ENCODE results near the gene THRA. TPM values are rescaled to one million over a fixed set of nuclear protein-coding genes. Genes with fewer than 3 reads are reported as not detected.

Gene THRA
- total and polyA plus RNA-seq, 2 donors from 2014 or later: 40.8 to 63.9 TPM

DNA sequence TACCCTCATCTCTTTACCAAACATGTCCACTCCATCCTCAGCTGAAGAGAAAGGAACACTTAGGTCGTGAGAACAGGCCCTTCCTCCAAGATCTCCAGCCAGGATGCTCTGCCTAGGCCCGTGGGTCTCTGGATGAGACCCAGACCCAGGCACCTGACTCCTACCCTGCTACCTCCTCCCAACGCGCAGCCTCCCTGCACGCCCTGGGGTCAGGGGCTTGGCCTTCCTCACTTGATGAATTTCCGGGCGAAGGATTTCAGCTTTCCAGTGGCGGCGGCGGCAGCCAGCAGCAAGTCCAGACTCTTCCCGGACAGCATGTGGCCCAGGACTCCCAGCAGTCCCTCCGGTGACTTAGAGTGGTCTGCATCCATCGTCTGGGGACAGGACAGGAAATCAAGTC is 34.2 kb upstream of the THRA start:
- Histone ChIP-seq H3K9ac (ENCODE audit: low read length in 3 of 3) (no peak overlapping the region), H3K27ac (ENCODE audit: low read depth in 2 of 2, low read length in 2 of 2) (no peak overlapping the region), H3K36me3 (ENCODE audit: control insufficient read depth in 2 of 3, insufficient read depth in 3 of 3, low read length in 3 of 3) (peaks cover 9 to 55% (median 43%) of the 10 kb centered on the region in 3 donors), H3K4me3 (ENCODE audit: low read length in 3 of 3) (no peak overlapping the region), H3K27me3 (ENCODE audit: control insufficient read depth, insufficient read depth, low read length) (no peaks in the 10 kb centered on the region), H3K4me1 (ENCODE audit: control insufficient read depth in 2 of 3, insufficient read depth in 2 of 3, low read depth in 1 of 3, low read length in 3 of 3) (peaks cover 0 to 15% (median 0%) of the 10 kb centered on the region in 3 donors), H3K9me3 (ENCODE audit: control insufficient read depth in 2 of 3, insufficient read depth in 1 of 3, low read length in 3 of 3) (no peaks in the 10 kb centered on the region)
- TF ChIP-seq, protein P1, sequence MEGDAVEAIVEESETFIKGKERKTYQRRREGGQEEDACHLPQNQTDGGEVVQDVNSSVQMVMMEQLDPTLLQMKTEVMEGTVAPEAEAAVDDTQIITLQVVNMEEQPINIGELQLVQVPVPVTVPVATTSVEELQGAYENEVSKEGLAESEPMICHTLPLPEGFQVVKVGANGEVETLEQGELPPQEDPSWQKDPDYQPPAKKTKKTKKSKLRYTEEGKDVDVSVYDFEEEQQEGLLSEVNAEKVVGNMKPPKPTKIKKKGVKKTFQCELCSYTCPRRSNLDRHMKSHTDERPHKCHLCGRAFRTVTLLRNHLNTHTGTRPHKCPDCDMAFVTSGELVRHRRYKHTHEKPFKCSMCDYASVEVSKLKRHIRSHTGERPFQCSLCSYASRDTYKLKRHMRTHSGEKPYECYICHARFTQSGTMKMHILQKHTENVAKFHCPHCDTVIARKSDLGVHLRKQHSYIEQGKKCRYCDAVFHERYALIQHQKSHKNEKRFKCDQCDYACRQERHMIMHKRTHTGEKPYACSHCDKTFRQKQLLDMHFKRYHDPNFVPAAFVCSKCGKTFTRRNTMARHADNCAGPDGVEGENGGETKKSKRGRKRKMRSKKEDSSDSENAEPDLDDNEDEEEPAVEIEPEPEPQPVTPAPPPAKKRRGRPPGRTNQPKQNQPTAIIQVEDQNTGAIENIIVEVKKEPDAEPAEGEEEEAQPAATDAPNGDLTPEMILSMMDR (IDR thresholded peaks at IDR 0.05; ENCODE audit: borderline replicate concordance, extremely low read depth, insufficient read depth): no peak
- intact Hi-C loops (cut with DNase I): no loop called here
- FAIRE-seq (no peak), DNase-seq (no peak)

DNA sequence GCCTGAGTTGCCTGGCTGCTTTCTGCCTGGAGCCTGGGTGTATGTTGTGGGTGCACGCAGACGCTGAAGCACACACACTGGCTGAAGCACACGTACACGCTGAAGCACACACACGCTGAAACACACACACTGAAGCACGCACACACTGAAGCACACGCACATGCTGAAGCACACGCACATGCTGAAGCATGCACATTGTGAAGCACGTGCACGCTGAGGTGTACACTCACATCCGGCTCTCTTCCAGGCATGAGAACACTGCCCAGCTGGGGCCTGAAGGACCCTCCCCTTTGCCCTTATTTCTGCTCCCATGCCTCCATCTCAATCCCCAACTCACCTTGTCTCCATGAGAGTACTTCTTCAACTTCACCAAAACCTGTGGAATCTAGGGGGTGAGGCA is 31.1 kb upstream of the THRA start:
- DNase-seq (no peak), FAIRE-seq (no peak)
- H3K4me3 ChIP-seq (ENCODE audit: low read length in 3 of 3): no peak overlapping the region
- peak overlapping the region in 1 of 2 donors; percentile 17 for H3K27ac ChIP-seq (ENCODE audit: low read depth in 2 of 2, low read length in 2 of 2)
- intact Hi-C loops (cut with DNase I): no loop called here
- TF ChIP-seq, protein P1 (IDR thresholded peaks at IDR 0.05; ENCODE audit: borderline replicate concordance, extremely low read depth, insufficient read depth): no peak
- peaks cover 8 to 43% (median 38%) of the 10 kb centered on the region in 3 donors for H3K36me3 ChIP-seq (ENCODE audit: control insufficient read depth in 2 of 3, insufficient read depth in 3 of 3, low read length in 3 of 3)
- peaks cover 0 to 13% (median 0%) of the 10 kb centered on the region in 3 donors for H3K4me1 ChIP-seq (ENCODE audit: control insufficient read depth in 2 of 3, insufficient read depth in 2 of 3, low read depth in 1 of 3, low read length in 3 of 3)
- H3K9me3 ChIP-seq (ENCODE audit: control insufficient read depth in 2 of 3, insufficient read depth in 1 of 3, low read length in 3 of 3): no peaks in the 10 kb centered on the region
- H3K9ac ChIP-seq (ENCODE audit: low read length in 3 of 3): no peak overlapping the region
- no peaks in the 10 kb centered on the region for H3K27me3 ChIP-seq (ENCODE audit: control insufficient read depth, insufficient read depth, low read length)

DNA sequence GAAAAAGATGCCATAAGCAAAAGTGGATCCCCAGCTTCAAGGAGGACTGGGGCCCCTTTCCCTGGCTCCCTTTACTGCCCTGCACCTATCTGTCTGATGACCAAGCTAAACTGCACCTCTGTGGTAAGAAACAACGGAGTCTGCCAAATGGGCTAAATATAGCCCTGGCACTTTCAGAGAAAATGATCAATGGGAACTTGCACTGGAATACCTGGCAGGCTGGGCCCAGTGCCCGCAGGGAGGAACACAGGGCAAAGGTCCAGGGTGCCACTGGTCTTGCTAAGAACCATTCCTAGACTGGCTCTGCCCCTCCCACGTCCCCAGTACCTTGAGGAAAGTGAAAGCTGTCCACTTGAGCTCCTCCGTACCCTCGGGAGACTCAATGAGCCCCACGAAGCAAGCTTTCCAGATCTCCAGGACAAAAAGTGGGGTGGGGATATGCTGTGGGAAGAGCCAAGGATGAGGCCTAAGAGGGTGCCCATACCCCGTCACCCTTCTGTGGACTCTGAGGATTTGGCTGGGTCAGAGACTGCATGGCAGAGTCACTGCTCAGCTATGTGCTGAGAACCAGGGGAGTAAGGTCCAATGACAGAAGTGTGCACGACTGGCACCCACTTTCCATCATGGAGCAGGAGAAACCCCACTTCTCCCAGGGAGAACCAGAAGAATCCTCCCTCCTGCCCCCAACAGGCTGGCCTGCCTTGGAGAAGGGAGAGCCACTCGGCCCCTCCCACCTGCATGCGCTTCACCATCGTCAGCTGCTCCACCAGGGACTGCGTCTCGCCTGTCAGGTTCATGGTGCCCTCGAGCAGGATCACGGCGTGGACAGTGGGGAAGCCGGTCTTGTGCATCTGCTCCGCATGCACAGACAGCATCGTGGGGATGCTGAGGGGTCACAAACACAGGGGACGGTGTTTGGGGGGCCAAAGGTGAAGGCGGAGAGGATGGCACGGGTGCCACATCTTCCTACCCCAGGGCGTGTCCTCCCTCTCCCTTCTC is 30.1 kb upstream of the THRA start:
- H3K4me3 ChIP-seq (ENCODE audit: low read length in 3 of 3): peak overlapping the region in 2 of 3 donors; percentile 26 to 54
- no peaks in the 10 kb centered on the region for H3K9me3 ChIP-seq (ENCODE audit: control insufficient read depth in 2 of 3, insufficient read depth in 1 of 3, low read length in 3 of 3)
- DNase-seq (no peak), FAIRE-seq (no peak)
- TF ChIP-seq, protein P1 (IDR thresholded peaks at IDR 0.05; ENCODE audit: borderline replicate concordance, extremely low read depth, insufficient read depth): no peak
- no peaks in the 10 kb centered on the region for H3K27me3 ChIP-seq (ENCODE audit: control insufficient read depth, insufficient read depth, low read length)
- H3K27ac ChIP-seq (ENCODE audit: low read depth in 2 of 2, low read length in 2 of 2): peak overlapping the region in 1 of 2 donors; percentile 57
- peaks cover 8 to 43% (median 38%) of the 10 kb centered on the region in 3 donors for H3K36me3 ChIP-seq (ENCODE audit: control insufficient read depth in 2 of 3, insufficient read depth in 3 of 3, low read length in 3 of 3)
- intact Hi-C loops (cut with DNase I): no loop called here
- peaks cover 0 to 11% (median 0%) of the 10 kb centered on the region in 3 donors for H3K4me1 ChIP-seq (ENCODE audit: control insufficient read depth in 2 of 3, insufficient read depth in 2 of 3, low read depth in 1 of 3, low read length in 3 of 3)
- no peak overlapping the region for H3K9ac ChIP-seq (ENCODE audit: low read length in 3 of 3)

All from kidney (tissue), 14 donors.